Osteoblast (primary cell): ENCODE results near the gene FOXN3. TPM values are rescaled to one million over a fixed set of nuclear protein-coding genes. Genes with fewer than 3 reads are reported as not detected.
A peak's percentile ranks its signal among the peaks of the same experiment; 100 is the strongest.

Experiments used
- DNase-seq: peaks from one replicate; pipeline ENCODE4 v3.0.0; 2011; ENCODE audit warnings: low spot score, mixed read lengths; ENCODE audit not compliant: insufficient read length; ENCODE audit errors: missing footprints
- H2AFZ ChIP-seq: 2 replicates; pipeline ENCODE4 v1.6.0; 2011; ENCODE audit warnings: mild to moderate bottlenecking, low read length
- H3K27ac ChIP-seq: 2 replicates; pipeline ENCODE4 v1.5.1; 2011; ENCODE audit warnings: mild to moderate bottlenecking, low read depth, low read length, moderate library complexity
- H3K27me3 ChIP-seq: 2 replicates; pipeline ENCODE4 v1.6.0; 2012; ENCODE audit warnings: mild to moderate bottlenecking, control low read depth, inconsistent platforms, low read length, moderate library complexity; ENCODE audit not compliant: insufficient read depth
- H3K36me3 ChIP-seq: 2 replicates; pipeline ENCODE4 v1.5.1; 2011; ENCODE audit warnings: mild to moderate bottlenecking, low read length, control low read depth, moderate library complexity; ENCODE audit not compliant: insufficient read depth
- H3K4me1 ChIP-seq: 2 replicates; pipeline ENCODE4 v1.5.1; 2011; ENCODE audit warnings: mild to moderate bottlenecking, low read length, control low read depth, moderate library complexity; ENCODE audit not compliant: insufficient read depth
- H3K4me2 ChIP-seq: 2 replicates; pipeline ENCODE4 v1.6.0; 2011; ENCODE audit warnings: mild to moderate bottlenecking, low read length; ENCODE audit not compliant: insufficient read depth
- H3K4me3 ChIP-seq: fragments of 200-600 bp; sonication (generic); 3 replicates; pipeline ENCODE4 v1.5.1; 2012; ENCODE audit warnings: mild to moderate bottlenecking, low read length, inconsistent platforms; ENCODE audit not compliant: insufficient read depth
- H3K79me2 ChIP-seq: 2 replicates; pipeline ENCODE4 v1.6.0; 2012; ENCODE audit warnings: mild to moderate bottlenecking, low read length, control low read depth, inconsistent platforms; ENCODE audit not compliant: insufficient read depth
- H3K9me3 ChIP-seq: 2 replicates; pipeline ENCODE4 v1.5.1; 2011; ENCODE audit warnings: low read depth, low read length, control low read depth
- H4K20me1 ChIP-seq: 2 replicates; pipeline ENCODE4 v1.6.0; 2012; ENCODE audit warnings: mild to moderate bottlenecking, low read length, control low read depth; ENCODE audit not compliant: insufficient read depth
- CTCF ChIP-seq: IDR thresholded peaks from 2 replicates; pipeline ENCODE4 v1.5.1; 2011; ENCODE audit warnings: mild to moderate bottlenecking, low read depth, low read length, moderate library complexity; ENCODE audit errors: extremely low read depth
- total RNA-seq: library from RNA; depleted of rRNA; stranded (reverse); fragments of >200 nt; gene quantifications from 2 replicates; pipeline ENCODE4 v1.2.3, GENCODE V29; 2012

Gene FOXN3
- total RNA-seq, 1 donor = 49.9 TPM

GRCh38 chr14:89367779-89368120, 49.3 kb downstream of the FOXN3 start:
- H4K20me1 ChIP-seq = peaks cover 17% of the 10 kb centered on the region
- H3K4me1 ChIP-seq = peaks cover 19% of the 10 kb centered on the region
- no peaks in the 10 kb centered on the region for H3K36me3 ChIP-seq

GRCh38 chr14:89366864-89367778, 49.9 kb downstream of the FOXN3 start:
- Histone ChIP-seq H4K20me1 (peaks cover 17% of the 10 kb centered on the region), H3K9me3 (no peaks in the 10 kb centered on the region), H3K27me3 (no peaks in the 10 kb centered on the region), H3K4me1 (peaks cover 14% of the 10 kb centered on the region), H3K79me2 (peaks cover 24% of the 10 kb centered on the region), H3K4me3 (peak overlapping the region; percentile 42), H3K27ac (no peak overlapping the region), H3K36me3 (no peaks in the 10 kb centered on the region), H2AFZ (peak overlapping the region; percentile 69), H3K4me2 (peak overlapping the region; percentile 64)
- TF ChIP-seq CTCF = no peak
- no peak for DNase-seq

More at GRCh38 chr14:89367779-89368120, 49.3 kb downstream of the FOXN3 start:
- TF ChIP-seq CTCF = no peak
- no peak for DNase-seq
- Histone ChIP-seq H3K27me3 (no peaks in the 10 kb centered on the region), H3K27ac (no peak overlapping the region), H3K79me2 (peaks cover 23% of the 10 kb centered on the region), H3K4me2 (peak overlapping the region; percentile 64), H3K4me3 (no peak overlapping the region), H3K9me3 (no peaks in the 10 kb centered on the region), H2AFZ (peak overlapping the region; percentile 69)

GRCh38 chr14:89365061-89365801, 51.8 kb downstream of the FOXN3 start:
- Histone ChIP-seq H3K27me3 (no peaks in the 10 kb centered on the region), H3K27ac (no peak overlapping the region), H3K36me3 (no peaks in the 10 kb centered on the region), H2AFZ (no peak overlapping the region), H3K4me2 (no peak overlapping the region), H3K4me3 (no peak overlapping the region), H3K4me1 (peaks cover 7% of the 10 kb centered on the region), H4K20me1 (peaks cover 17% of the 10 kb centered on the region), H3K9me3 (no peaks in the 10 kb centered on the region), H3K79me2 (peaks cover 20% of the 10 kb centered on the region)
- no peak for DNase-seq
- no peak for TF ChIP-seq CTCF

GRCh38 chr14:89364316-89364715, 52.7 kb downstream of the FOXN3 start:
- H3K79me2 ChIP-seq = peaks cover 20% of the 10 kb centered on the region
- H3K4me2 ChIP-seq = no peak overlapping the region
- no peaks in the 10 kb centered on the region for H3K27me3 ChIP-seq
- H3K9me3 ChIP-seq = no peaks in the 10 kb centered on the region
- no peak overlapping the region for H2AFZ ChIP-seq
- H3K4me1 ChIP-seq = peaks cover 7% of the 10 kb centered on the region
- TF ChIP-seq CTCF = no peak
- no peaks in the 10 kb centered on the region for H3K36me3 ChIP-seq
- no peak for DNase-seq
- peaks cover 17% of the 10 kb centered on the region for H4K20me1 ChIP-seq
- H3K4me3 ChIP-seq = no peak overlapping the region
- no peak overlapping the region for H3K27ac ChIP-seq
